GM21447 (cell line): ENCODE data around the gene DNMT3L.
"Not testable (repeated sequence)": the region's sequence is repeated elsewhere in the genome, so short reads cannot be mapped to it uniquely, and the experiment has no call there.

Experiments used
- ATAC-seq: cut with Tn5 transposase; IDR thresholded peaks from one replicate; pipeline ENCODE4 v1.9.1; 2021; ENCODE audit not compliant: unreplicated experiment

Gene DNMT3L

GRCh38 chr21:44199448-44199847 is 62.2 kb downstream of the DNMT3L start:
- no peak for ATAC-seq

GRCh38 chr21:44197156-44197516 is 64.6 kb downstream of the DNMT3L start:
- ATAC-seq: not testable (repeated sequence)
